Measurements from ENCODE around the gene ZDHHC13. TPM values are rescaled to one million over a fixed set of nuclear protein-coding genes. Genes with fewer than 3 reads are reported as not detected.

ZDHHC13 gene
- total and polyA plus RNA-seq, 12 donors: 6.0 to 9.4 (median 7.2) TPM

- Histone ChIP-seq H3K4me1 (peaks cover 0 to 66% (median 24%) of the 10 kb centered on the region in 9 donors), H3K9me3 (no peaks in the 10 kb centered on the region), H3K36me3 (peaks cover 0 to 36% (median 13%) of the 10 kb centered on the region in 9 donors), H3K27ac (peak overlapping the region; percentile 17 to 95 (median 74)), H3K27me3 (no peaks in the 10 kb centered on the region), H3K4me3 (peak overlapping the region in 1 of 10 donors; percentile 3)
- TF ChIP-seq, protein P1, sequence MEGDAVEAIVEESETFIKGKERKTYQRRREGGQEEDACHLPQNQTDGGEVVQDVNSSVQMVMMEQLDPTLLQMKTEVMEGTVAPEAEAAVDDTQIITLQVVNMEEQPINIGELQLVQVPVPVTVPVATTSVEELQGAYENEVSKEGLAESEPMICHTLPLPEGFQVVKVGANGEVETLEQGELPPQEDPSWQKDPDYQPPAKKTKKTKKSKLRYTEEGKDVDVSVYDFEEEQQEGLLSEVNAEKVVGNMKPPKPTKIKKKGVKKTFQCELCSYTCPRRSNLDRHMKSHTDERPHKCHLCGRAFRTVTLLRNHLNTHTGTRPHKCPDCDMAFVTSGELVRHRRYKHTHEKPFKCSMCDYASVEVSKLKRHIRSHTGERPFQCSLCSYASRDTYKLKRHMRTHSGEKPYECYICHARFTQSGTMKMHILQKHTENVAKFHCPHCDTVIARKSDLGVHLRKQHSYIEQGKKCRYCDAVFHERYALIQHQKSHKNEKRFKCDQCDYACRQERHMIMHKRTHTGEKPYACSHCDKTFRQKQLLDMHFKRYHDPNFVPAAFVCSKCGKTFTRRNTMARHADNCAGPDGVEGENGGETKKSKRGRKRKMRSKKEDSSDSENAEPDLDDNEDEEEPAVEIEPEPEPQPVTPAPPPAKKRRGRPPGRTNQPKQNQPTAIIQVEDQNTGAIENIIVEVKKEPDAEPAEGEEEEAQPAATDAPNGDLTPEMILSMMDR (IDR thresholded peaks at IDR 0.05): no peak
- intact Hi-C loops (cut with DNase I): no loop called here
- no peak for DNase-seq
- peak in 3 of 8 donors; percentile 26 to 33 (median 31) for ATAC-seq
- 44 to 51% methylated on average over 2 of the region's 2 CpGs for WGBS, 2 donors
Measured at GRCh38 chr11:19193916-19194315, 76.9 kb downstream of the ZDHHC13 start.

- DNase-seq: no peak
- no peak for ATAC-seq
- Histone ChIP-seq H3K36me3 (peaks cover 0 to 27% (median 12%) of the 10 kb centered on the region in 9 donors), H3K4me1 (peaks cover 0 to 66% (median 24%) of the 10 kb centered on the region in 9 donors), H3K27me3 (no peaks in the 10 kb centered on the region), H3K9me3 (no peaks in the 10 kb centered on the region), H3K4me3 (peak overlapping the region in 1 of 10 donors; percentile 3), H3K27ac (peak overlapping the region in 8 of 10 donors; percentile 59 to 95 (median 77))
- intact Hi-C loops (cut with DNase I): loop anchor here in 2 of 10 donors (5.0 kb wide), 1 partner anchor 48 kb away; the partner anchor contains the start of gene E2F8 (in 2 of the 2)
- TF ChIP-seq, protein P1 (IDR thresholded peaks at IDR 0.05): no peak
- 79 to 84% methylated on average over 4 of the region's 4 CpGs for WGBS, 2 donors
Measured at GRCh38 chr11:19194620-19195308, 77.8 kb downstream of the ZDHHC13 start.

DNA sequence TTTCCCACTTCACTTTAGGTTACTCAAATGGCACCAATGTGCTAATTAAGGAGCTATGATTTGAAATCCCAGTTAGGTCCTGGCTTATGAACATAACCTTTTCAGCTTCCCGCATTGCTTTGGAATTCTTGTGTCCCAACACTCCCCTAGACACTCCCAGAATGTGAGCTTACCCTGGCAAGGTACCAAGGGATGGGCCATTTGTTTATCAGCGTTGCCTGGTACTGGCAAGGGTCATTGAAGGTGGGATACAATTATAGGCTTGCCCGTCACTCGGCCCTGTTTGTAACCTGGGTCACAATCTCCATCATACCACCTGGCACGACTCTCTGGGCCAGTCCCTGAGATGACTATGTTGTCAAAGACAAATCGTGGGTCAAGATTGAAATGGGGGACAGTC lies 79.5 kb downstream of the ZDHHC13 start:
- H3K36me3 ChIP-seq: peaks cover 0 to 12% (median 0%) of the 10 kb centered on the region in 9 donors
- DNase-seq (peak; percentile 23 to 80), ATAC-seq (peak; percentile 40 to 80 (median 68))
- peak overlapping the region in 1 of 10 donors; percentile 15 for H3K4me3 ChIP-seq
- H3K4me1 ChIP-seq: peaks cover 0 to 49% (median 17%) of the 10 kb centered on the region in 9 donors
- intact Hi-C loops (cut with DNase I): loop anchor here in 2 of 10 donors (5.0 kb wide), 1 partner anchor 46 kb away; the partner anchor contains the start of gene E2F8 (in 2 of the 2)
- TF ChIP-seq, protein P1 (IDR thresholded peaks at IDR 0.05): no peak
- 43 to 67% methylated on average over 6 of the region's 6 CpGs for WGBS, 2 donors
- H3K9me3 ChIP-seq: no peaks in the 10 kb centered on the region
- H3K27me3 ChIP-seq: no peaks in the 10 kb centered on the region
- peak overlapping the region; percentile 49 to 95 (median 74) for H3K27ac ChIP-seq

- peaks cover 0 to 5% (median 0%) of the 10 kb centered on the region in 11 donors for H3K9me3 ChIP-seq
- DNase-seq (no peak), ATAC-seq (peak; percentile 16 to 54 (median 26))
- intact Hi-C loops (cut with DNase I): loop anchor here in 2 of 10 donors (5.0 kb wide), 1 partner anchor 43 kb away; the partner anchor contains the start of gene E2F8 (in 2 of the 2)
- no peaks in the 10 kb centered on the region for H3K36me3 ChIP-seq
- peak overlapping the region; percentile 36 to 95 (median 88) for H3K27ac ChIP-seq
- H3K27me3 ChIP-seq: no peaks in the 10 kb centered on the region
- TF ChIP-seq, protein P1 (IDR thresholded peaks at IDR 0.05): no peak
- peaks cover 0 to 31% (median 5%) of the 10 kb centered on the region in 9 donors for H3K4me1 ChIP-seq
- 53 to 66% methylated on average over 7 of the region's 7 CpGs for WGBS, 2 donors
- peak overlapping the region in 9 of 10 donors; percentile 32 to 61 (median 55) for H3K4me3 ChIP-seq
Measured at GRCh38 chr11:19199048-19199447, 82.1 kb downstream of the ZDHHC13 start.
